ENCODE results near the gene HIP1R. TPM values are rescaled to one million over a fixed set of nuclear protein-coding genes. Genes with fewer than 3 reads are reported as not detected.

Gene HIP1R
- total and polyA plus RNA-seq, 2 of the 13 experiments (the other 11 are each of a cell fraction or from before 2014, with no cell fraction given) = 18.4 to 25.5 TPM

GRCh38 chr12:122860040-122860853 lies 25.0 kb downstream of the HIP1R start:
- Histone ChIP-seq H3K9me3 (ENCODE audit: low read length) (no peaks in the 10 kb centered on the region), H3K36me3 (replicated peaks in 1 of 2; ENCODE audit: control insufficient read depth in 1 of 2, insufficient read depth in 2 of 2, low read length in 2 of 2) (peaks cover under 1 to 3% of the 10 kb centered on the region in 2 experiments; a peak in 2 of 5 replicates), H3K27me3 (ENCODE audit: control insufficient read depth in 1 of 2, insufficient read depth in 2 of 2, low read length in 2 of 2) (no peaks in the 10 kb centered on the region), H3K4me1 (ENCODE audit: insufficient read depth, low read length) (peaks cover 58% of the 10 kb centered on the region), H3K9ac (ENCODE audit: insufficient read depth, low read depth, low read length) (no peak overlapping the region), H4K20me1 (ENCODE audit: insufficient read depth, low read length) (no peaks in the 10 kb centered on the region), H3K79me2 (ENCODE audit: insufficient read depth, low read length) (no peaks in the 10 kb centered on the region), H2AFZ (ENCODE audit: low read length) (no peak overlapping the region), H3K4me2 (ENCODE audit: low read depth, low read length) (no peak overlapping the region), H3K4me3 (replicated peaks in 1 of 3; ENCODE audit: insufficient read depth in 1 of 3, low read depth in 2 of 3, low read length in 3 of 3) (no peak overlapping the region), H3K27ac (ENCODE audit: extremely low read length, insufficient read depth, low read length) (peak overlapping the region; percentile 25)
- POLR2A ChIA-PET = interaction anchor here (1.5 kb wide), 1 partner anchor 18 kb away, joined by 5 read pairs; no protein-coding TSS in a partner anchor
- peak; percentile 56 for ATAC-seq
- DNase-seq (ENCODE audit: low spot score) = peak; percentile 48
- BruUV-seq (replicated peaks) = no TSS peak
- FAIRE-seq = no peak
- 96% methylated on average over 7 of the region's 28 CpGs for WGBS (ENCODE audit: low lambda C conversion rate)
- CTCF ChIA-PET (ENCODE audit: low intra/inter-chr PET ratio, low total read pairs) = interaction anchor here (2.0 kb wide), 1 partner anchor 92 kb away, joined by 34 read pairs; no protein-coding TSS in a partner anchor
- intact Hi-C loops (cut with micrococcal nuclease; ENCODE audit: unreplicated experiment) (loop anchor here (1.0 kb wide), 1 partner anchor 92 kb away; no protein-coding TSS in a partner anchor), in situ Hi-C loops (cut with HindIII; ENCODE audit: extremely low pct_ligation_motif_present, low pct_unique_long_range_greater_than_20kb) (loop anchor here (25.0 kb wide), 1 partner anchor 377 kb away; the partner anchor contains the start of genes MPHOSPH9 and MTRFR)
- peak; percentile 27 to 44; a peak in 2 of 4 replicates for TF ChIP-seq HMGXB4 (CRISPR knock-in tag; IDR thresholded peaks at IDR 0.05; ENCODE audit: borderline replicate concordance in 1 of 2, low read depth in 1 of 2)
- no peak for TF ChIP-seq NRL (CRISPR knock-in tag; IDR thresholded peaks at IDR 0.05; ENCODE audit: borderline replicate concordance)
- peak; percentile 73 for TF ChIP-seq SMC3 (IDR thresholded peaks at IDR 0.05; ENCODE audit: low read length)
- TF ChIP-seq ZNF598 (CRISPR knock-in tag; IDR thresholded peaks at IDR 0.05; ENCODE audit: borderline replicate concordance) = 0 out of 2 replicates have a peak, but pooled peaks have one; percentile 11
- TF ChIP-seq STAG1 (CRISPR knock-in tag; IDR thresholded peaks at IDR 0.05) = peak; percentile 91
- no peak for TF ChIP-seq GLMP (CRISPR knock-in tag; IDR thresholded peaks at IDR 0.05; ENCODE audit: borderline replicate concordance)
- TF ChIP-seq ZBTB26 (CRISPR knock-in tag; IDR thresholded peaks at IDR 0.05; ENCODE audit: borderline replicate concordance) = no peak
- TF ChIP-seq RAD21 (CRISPR knock-in tag; IDR thresholded peaks at IDR 0.05) = peak; percentile 93
- TF ChIP-seq ZNF616 (CRISPR knock-in tag; IDR thresholded peaks at IDR 0.05; ENCODE audit: low read depth) = no peak
- peak; percentile 32; the same call in 1 of the 2 replicates for TF ChIP-seq ARID4A (CRISPR knock-in tag; IDR thresholded peaks at IDR 0.05; ENCODE audit: borderline replicate concordance)
- TF ChIP-seq PHF8 (CRISPR knock-in tag; IDR thresholded peaks at IDR 0.05) = peak; percentile 8; the same call in 1 of the 2 replicates

Measured in HepG2 (cell line).